GM12891 (cell line): ENCODE results near the gene KIAA1958.

Source experiments
- PAX5 ChIP-seq: IDR thresholded peaks from 2 replicates; pipeline ENCODE4 v1.6.1; 2011; ENCODE audit warnings: low read length, moderate library complexity, mild to moderate bottlenecking; ENCODE audit not compliant: insufficient read depth, severe bottlenecking
- POLR2A ChIP-seq: IDR thresholded peaks from 2 replicates; pipeline ENCODE4 v1.6.1; 2011; ENCODE audit warnings: low read depth, low read length, control low read depth
- POLR2AphosphoS5 ChIP-seq: IDR thresholded peaks from 2 replicates; pipeline ENCODE4 v1.6.1; 2011; ENCODE audit warnings: low read depth, low read length, control low read depth
- POU2F2 ChIP-seq: IDR thresholded peaks from 2 replicates; pipeline ENCODE4 v1.6.1; 2011; ENCODE audit warnings: low read depth, mild to moderate bottlenecking, control low read depth, low read length, moderate library complexity
- SPI1 ChIP-seq: IDR thresholded peaks from 2 replicates; pipeline ENCODE4 v1.6.1; 2011; ENCODE audit warnings: low read depth, low read length, control low read depth
- TAF1 ChIP-seq: IDR thresholded peaks from 2 replicates; pipeline ENCODE4 v1.6.1; 2011; ENCODE audit warnings: low read depth, low read length, control low read depth

DNA sequence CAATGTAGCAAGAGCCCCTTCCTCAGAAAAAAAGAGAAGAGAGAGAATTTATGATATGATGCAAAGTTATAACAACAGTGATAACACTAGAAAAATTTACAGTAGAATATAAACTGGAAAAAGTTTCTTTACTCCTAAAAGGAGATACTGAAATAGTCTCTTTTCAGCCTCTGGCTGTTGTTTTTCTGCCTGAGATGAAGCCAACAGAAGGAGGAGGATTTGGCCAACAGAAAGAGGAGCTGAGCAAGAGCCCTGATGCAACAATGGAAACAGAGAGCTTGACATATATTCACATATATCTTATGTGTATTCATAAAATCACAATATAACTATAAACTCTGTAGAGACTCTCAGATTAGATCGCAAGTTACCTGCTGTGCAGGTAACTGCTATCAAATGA, 122.2 kb downstream of the KIAA1958 start:
- TF ChIP-seq POLR2A, result no peak
- no peak for TF ChIP-seq POLR2AphosphoS5
- no peak for TF ChIP-seq SPI1
- no peak for TF ChIP-seq TAF1
- no peak for TF ChIP-seq PAX5
- TF ChIP-seq POU2F2, result no peak
